Epidermal melanocyte (primary cell): ENCODE measurements around the gene ARHGAP23.
"Not testable (repeated sequence)": the region's sequence is repeated elsewhere in the genome, so short reads cannot be mapped to it uniquely, and the experiment has no call there.

Source experiments
- DNase-seq: peaks from one replicate; pipeline ENCODE4 v3.0.0; 2011; ENCODE audit warnings: low spot score; ENCODE audit not compliant: insufficient read length

The ARHGAP23 gene

GRCh38 chr17:38459567-38459966 lies 31.3 kb downstream of the ARHGAP23 start:
- DNase-seq = no peak

GRCh38 chr17:38460082-38460715 lies 31.9 kb downstream of the ARHGAP23 start:
- no peak for DNase-seq

- DNase-seq = no peak
Measured at GRCh38 chr17:38460716-38461630, 32.7 kb downstream of the ARHGAP23 start.

GRCh38 chr17:38461683-38462082 lies 33.4 kb downstream of the ARHGAP23 start:
- DNase-seq = no peak

GRCh38 chr17:38463451-38463858 lies 35.2 kb downstream of the ARHGAP23 start:
- DNase-seq = no peak

GRCh38 chr17:38464251-38464722 lies 36.0 kb downstream of the ARHGAP23 start:
- no peak for DNase-seq

- peak; percentile 86 for DNase-seq
Measured at GRCh38 chr17:38464723-38465390, 36.6 kb downstream of the ARHGAP23 start.

- peak; percentile 72 for DNase-seq
Measured at GRCh38 chr17:38465391-38466345, 37.4 kb downstream of the ARHGAP23 start.

GRCh38 chr17:38466346-38467315 lies 38.4 kb downstream of the ARHGAP23 start:
- DNase-seq = no peak

- DNase-seq = no peak
Measured at GRCh38 chr17:38467491-38467890, 39.2 kb downstream of the ARHGAP23 start.

- no peak for DNase-seq
Measured at GRCh38 chr17:38469875-38470274, 41.6 kb downstream of the ARHGAP23 start.

- not testable (repeated sequence) for DNase-seq
Measured at GRCh38 chr17:38471253-38471652, 43.0 kb downstream of the ARHGAP23 start.

GRCh38 chr17:38474666-38475065 lies 46.4 kb downstream of the ARHGAP23 start:
- not testable (repeated sequence) for DNase-seq

GRCh38 chr17:38476549-38476948 lies 48.3 kb downstream of the ARHGAP23 start:
- DNase-seq = no peak

- not testable (repeated sequence) for DNase-seq
Measured at GRCh38 chr17:38477417-38477816, 49.2 kb downstream of the ARHGAP23 start.

- not testable (repeated sequence) for DNase-seq
Measured at GRCh38 chr17:38477951-38478350, 49.7 kb downstream of the ARHGAP23 start.

- not testable (repeated sequence) for DNase-seq
Measured at GRCh38 chr17:38478667-38479066, 50.4 kb downstream of the ARHGAP23 start.

- not testable (repeated sequence) for DNase-seq
Measured at GRCh38 chr17:38482039-38482699, 53.9 kb downstream of the ARHGAP23 start.

GRCh38 chr17:38482700-38483043 lies 54.4 kb downstream of the ARHGAP23 start:
- DNase-seq = not testable (repeated sequence)
